ENCODE data around the gene SUCLG2.

- TF ChIP-seq CTCF (IDR thresholded peaks at IDR 0.05; ENCODE audit: low read length) = no peak
- no peak for TF ChIP-seq EZH2 (optimal IDR thresholded peaks at IDR 0.05; ENCODE audit: low read depth, low read length)
These were observed 36.9 kb downstream of the SUCLG2 start for GRCh38 chr3:67617518-67617917.

Measured in MM.1S (cell line).